8988T (cell line): Measurements from ENCODE around the gene TYMS.
"Not testable (repeated sequence)": the region's sequence is repeated elsewhere in the genome, so short reads cannot be mapped to it uniquely, and the experiment has no call there.

Experiments
- DNase-seq: peaks from one replicate; pipeline ENCODE4 v3.0.0; 2011

Gene TYMS

GRCh38 chr18:679516-679915 is 22.1 kb downstream of the TYMS start:
- no peak for DNase-seq

GRCh38 chr18:680392-680791 is 22.9 kb downstream of the TYMS start:
- DNase-seq, result no peak

DNA sequence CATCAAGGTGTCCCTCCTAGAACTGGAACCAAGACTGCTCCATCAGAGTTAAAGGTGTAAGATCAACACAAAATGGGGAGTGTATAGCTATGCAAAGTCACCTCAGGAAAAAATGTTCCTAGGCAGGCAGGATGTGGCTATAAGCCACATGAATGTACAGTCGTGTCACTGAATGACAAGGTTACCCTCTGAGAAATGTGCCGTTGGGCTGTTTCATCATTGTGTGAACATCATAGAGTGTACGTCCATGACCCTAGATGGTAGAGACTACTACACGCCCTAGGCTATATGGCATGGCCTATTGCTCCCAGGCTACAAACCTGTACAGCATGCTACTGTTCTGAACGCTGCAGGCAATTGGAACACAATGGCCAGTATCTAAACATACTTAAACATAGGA is 24.5 kb downstream of the TYMS start:
- DNase-seq, result no peak

DNA sequence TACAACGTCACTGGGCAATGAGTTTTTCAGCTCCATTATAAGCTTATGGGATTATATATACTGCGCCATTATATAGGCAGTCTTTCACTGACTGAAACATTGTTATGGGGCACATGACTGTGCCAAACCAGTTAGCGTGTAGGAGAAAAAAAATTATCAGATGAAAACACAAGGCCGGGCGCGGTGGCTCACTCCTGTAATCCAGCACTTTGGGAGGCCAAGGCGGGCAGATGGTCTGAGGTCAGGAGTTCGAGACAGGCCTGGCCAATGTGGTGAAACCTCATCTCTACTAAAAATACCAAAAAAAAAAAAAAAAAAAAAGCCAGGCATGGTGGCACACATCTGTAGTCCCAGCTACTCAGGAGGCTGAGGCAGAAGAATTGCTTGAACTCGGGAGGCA is 25.0 kb downstream of the TYMS start:
- not testable (repeated sequence) for DNase-seq

DNA sequence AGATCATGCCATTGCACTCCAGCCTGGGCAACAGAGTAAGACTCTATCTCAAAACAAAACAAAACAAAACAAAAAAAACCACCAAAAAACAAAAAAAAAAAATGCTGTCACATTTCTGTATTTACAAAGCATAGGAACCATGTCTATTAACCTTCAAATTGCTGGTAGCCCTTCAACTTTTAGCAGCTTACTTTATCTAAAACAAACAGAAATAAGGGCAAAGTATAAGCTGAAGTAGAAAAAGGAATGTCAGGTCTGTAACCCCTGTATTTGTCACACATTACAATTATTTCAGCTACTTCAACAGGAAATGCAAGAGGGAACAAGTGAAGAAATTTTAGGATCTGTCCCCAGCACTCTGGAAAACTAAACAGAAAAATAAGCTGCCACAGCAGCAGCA is 25.4 kb downstream of the TYMS start:
- no peak for DNase-seq

- DNase-seq, result no peak
Measured at GRCh38 chr18:683531-683930, 26.1 kb downstream of the TYMS start.

DNA sequence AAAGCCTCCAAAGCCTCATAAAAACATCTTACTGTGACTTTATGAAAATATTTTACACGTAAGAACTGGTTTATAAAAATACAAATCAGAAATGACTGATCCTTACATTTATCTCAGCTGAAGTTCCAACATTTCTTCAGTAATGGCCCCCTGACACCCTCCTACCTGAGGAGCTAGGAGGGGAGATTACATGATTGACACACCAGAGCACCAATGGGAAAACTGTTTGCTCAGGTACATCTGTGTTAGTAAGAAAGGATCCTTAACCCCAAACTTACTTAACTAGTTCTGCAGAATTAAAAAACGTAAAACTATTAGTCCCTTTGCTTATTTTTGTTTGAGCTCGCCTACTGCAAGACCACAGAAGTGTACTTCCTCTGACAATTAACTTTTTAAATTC is 28.0 kb downstream of the TYMS start:
- no peak for DNase-seq

- no peak for DNase-seq
Measured at GRCh38 chr18:686339-687111, 29.1 kb downstream of the TYMS start.

DNA sequence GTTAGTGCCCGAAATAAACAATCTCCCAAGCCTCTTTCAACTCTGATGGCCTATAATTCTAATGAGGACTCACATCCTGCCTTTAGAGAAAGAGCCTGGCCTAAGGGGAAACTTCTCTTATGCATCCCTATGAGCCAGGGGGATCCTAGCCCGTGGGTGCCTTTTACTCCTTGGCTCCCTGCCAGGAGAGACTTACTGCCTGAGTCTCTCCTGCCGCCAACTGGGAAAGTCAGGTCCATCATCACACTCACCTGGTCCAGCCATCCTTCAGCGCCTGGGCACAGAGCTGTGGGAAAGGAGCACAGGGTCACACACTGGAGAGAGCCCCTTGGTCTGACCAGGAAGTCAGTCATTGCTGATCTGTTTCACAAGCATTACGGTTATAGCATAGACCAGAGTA is 30.9 kb downstream of the TYMS start:
- no peak for DNase-seq

DNA sequence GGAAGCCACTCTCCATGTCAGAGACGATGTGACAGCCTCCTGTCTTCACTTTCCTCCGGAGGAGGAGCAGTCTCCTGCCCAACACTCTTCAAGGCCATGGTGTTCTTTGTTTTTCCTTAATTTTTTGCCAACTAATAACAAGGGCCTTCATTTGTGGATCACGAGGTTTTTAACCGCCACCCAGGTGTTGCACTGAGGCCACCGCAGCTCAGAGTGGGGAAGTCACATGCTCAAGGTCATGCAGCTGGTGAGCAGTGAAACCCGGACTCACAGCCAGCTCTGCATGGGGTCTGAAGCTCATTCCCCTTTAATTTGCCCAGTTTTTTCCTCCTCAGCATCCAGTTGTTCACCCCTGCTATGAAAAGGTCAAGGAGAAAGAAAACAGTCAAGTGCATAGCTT is 35.4 kb downstream of the TYMS start:
- no peak for DNase-seq

DNA sequence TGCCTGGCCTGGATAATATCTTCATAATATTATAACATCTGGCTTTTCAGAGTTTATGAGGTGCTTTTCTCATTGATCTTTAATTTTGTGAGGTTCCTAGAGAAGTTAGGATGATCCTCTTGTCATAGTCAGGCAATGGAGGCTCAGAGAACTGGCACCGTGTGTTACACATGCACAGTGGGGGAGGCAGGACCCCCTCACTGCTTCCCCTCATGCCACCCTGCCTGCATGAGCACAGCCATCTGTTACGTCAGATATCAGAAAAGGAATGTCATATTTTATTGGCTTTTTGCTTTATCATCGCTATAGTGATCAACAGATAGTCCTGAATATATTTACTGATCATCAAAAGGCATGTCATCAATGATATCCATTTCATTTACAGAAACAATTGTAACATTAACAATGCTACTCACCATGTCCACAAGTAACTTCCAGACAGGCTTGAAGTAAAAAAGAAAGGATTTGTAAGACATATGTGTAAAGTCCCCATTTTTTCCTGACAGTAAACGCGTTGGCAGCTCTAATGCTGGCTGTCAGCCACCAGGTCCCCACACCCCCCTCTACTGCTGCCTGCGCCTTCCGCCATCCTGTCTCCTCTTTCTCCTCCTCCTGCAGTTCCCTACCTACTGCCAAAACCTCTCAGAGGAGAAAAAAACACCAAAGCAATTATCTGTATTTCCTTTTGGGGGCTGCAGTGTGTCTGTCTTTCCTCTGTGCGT is 36.2 kb downstream of the TYMS start:
- DNase-seq, result no peak

DNA sequence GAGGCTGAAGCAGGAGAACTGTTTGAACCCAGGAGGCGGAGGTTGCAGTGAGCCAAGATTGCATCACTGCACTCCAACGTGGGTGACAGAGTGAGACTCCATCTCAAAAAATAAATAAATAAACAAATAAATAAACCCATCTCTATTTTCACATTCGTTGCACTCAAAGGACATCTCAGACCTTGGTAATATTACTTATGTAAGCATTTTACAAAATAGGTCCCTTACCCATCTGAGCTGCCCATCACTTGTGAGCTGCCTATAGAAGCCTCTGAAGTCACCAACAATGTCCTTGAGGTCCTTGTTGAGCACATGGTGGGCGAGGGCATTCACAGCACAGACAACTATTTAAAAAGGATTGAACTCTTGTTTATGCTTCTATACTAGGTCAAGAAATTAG is 39.6 kb downstream of the TYMS start:
- no peak for DNase-seq

GRCh38 chr18:697800-698199 is 40.3 kb downstream of the TYMS start:
- DNase-seq, result no peak

GRCh38 chr18:703213-703967 is 45.9 kb downstream of the TYMS start:
- no peak for DNase-seq

GRCh38 chr18:706405-706804 is 49.0 kb downstream of the TYMS start:
- no peak for DNase-seq

DNA sequence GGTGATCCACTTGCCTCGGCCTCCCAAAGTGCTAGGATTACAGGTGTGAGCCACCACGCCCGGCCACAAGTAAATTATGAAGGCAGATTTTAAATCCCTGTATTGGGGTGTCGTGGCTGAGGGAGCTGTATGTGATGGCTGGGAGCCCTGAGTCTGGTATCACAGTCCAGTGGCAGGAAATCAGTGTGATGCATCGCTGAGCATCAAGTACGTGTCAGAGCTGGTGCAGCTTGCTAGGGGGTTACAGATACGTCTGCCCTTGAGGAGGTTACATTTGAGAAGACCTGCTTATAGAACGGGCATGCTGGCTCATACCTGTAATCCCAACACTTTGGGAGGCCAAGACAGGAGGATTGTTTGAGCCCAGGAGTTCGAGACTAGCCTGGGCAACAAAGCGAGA is 50.6 kb downstream of the TYMS start:
- DNase-seq, result no peak

- DNase-seq, result no peak
Measured at GRCh38 chr18:709771-710170, 52.3 kb downstream of the TYMS start.

- DNase-seq, result no peak
Measured at GRCh38 chr18:710418-711300, 53.2 kb downstream of the TYMS start.

- no peak for DNase-seq
Measured at GRCh38 chr18:711310-711656, 53.8 kb downstream of the TYMS start.

GRCh38 chr18:711657-712400 is 54.4 kb downstream of the TYMS start:
- no peak for DNase-seq

DNA sequence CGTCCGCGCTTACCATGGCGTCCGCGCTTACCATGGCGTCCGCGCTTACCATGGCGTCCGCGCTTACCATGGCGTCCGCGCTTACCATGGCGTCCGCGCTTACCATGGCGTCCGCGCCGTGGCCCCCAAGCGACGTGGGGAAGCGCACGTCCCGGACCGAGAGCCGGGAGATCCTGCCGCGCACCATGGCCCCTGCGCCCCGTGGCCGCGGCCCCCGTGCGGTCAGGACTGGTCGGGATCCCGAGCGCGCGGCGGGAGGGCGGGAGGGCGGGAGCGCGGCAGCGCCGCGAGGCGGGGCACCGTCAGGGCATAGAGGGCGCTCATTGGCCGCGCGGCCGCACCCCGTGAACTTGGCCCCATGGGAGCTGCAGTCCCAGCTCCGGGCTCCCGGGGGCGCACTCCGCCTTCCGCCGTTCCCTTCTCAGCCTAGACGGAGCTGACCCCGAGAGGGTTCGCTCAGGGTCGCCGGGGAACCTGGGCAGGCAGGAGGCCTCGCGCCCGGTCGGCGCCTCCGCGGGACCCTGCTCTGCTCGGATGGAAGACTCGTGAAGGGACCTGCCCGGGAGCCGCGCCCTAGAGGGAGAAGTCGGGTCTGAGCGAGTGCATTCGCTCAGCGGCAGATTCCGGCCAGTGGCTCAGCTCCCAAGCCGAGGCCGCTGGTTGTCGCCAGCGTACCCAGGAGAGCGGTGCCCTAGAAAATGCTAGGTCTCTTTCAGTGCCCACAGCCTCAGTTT is 55.1 kb downstream of the TYMS start, which contains the start of gene ENOSF1:
Gene ENOSF1, minus strand, starts transcription at position 230 of the 734 bp plus-strand sequence. Its CDS starts 43 bp downstream, at position 187.
- peak; percentile 93 for DNase-seq
